ENCODE data around the gene RAD23A. TPM values are rescaled to one million over a fixed set of nuclear protein-coding genes. Genes with fewer than 3 reads are reported as not detected.
"Not testable (repeated sequence)": the region's sequence is repeated elsewhere in the genome, so short reads cannot be mapped to it uniquely, and the experiment has no call there.

RAD23A gene
- total RNA-seq, 4 donors from 2014 or later = 72.0 to 128 (median 101) TPM

DNA sequence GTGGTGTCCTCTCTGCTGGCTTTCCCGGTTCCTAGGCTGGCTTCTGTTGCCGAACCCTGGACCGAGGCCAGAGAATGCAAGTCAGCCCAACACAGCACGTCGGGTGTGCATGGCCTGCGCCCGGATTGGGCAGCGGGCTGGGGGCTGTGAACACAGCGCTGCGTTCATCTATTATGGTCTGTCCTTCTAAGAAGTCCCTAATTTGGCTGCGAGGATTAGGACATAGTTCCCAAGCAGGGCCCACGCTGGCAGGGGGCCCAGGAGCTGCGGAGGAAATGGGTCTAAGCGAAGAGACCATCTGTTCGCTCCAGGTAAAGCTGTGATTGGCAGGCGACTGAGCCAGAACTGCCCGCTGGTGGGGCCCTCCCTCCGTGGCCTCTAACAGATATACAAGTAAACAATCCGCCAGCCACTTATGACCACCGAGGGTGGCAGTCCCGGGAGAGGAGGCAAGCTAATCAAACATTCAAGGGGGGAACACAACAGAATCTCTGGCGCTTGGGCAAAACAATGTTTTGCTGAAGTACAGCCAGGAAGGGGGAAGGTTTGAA, 32.6 kb upstream of the RAD23A start:
- peak overlapping the region in 1 of 3 donors; percentile 1 for H3K4me3 ChIP-seq (replicated peaks in 1 of 3)
- 2 to 7% methylated on average over 18 to 19 of the region's 22 CpGs for WGBS, 2 donors
- TF ChIP-seq, protein P1, sequence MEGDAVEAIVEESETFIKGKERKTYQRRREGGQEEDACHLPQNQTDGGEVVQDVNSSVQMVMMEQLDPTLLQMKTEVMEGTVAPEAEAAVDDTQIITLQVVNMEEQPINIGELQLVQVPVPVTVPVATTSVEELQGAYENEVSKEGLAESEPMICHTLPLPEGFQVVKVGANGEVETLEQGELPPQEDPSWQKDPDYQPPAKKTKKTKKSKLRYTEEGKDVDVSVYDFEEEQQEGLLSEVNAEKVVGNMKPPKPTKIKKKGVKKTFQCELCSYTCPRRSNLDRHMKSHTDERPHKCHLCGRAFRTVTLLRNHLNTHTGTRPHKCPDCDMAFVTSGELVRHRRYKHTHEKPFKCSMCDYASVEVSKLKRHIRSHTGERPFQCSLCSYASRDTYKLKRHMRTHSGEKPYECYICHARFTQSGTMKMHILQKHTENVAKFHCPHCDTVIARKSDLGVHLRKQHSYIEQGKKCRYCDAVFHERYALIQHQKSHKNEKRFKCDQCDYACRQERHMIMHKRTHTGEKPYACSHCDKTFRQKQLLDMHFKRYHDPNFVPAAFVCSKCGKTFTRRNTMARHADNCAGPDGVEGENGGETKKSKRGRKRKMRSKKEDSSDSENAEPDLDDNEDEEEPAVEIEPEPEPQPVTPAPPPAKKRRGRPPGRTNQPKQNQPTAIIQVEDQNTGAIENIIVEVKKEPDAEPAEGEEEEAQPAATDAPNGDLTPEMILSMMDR (IDR thresholded peaks at IDR 0.05) = no peak
- peak in 1 of 2 donors; percentile 43 for TF ChIP-seq POLR2A (IDR thresholded peaks at IDR 0.05)

DNA sequence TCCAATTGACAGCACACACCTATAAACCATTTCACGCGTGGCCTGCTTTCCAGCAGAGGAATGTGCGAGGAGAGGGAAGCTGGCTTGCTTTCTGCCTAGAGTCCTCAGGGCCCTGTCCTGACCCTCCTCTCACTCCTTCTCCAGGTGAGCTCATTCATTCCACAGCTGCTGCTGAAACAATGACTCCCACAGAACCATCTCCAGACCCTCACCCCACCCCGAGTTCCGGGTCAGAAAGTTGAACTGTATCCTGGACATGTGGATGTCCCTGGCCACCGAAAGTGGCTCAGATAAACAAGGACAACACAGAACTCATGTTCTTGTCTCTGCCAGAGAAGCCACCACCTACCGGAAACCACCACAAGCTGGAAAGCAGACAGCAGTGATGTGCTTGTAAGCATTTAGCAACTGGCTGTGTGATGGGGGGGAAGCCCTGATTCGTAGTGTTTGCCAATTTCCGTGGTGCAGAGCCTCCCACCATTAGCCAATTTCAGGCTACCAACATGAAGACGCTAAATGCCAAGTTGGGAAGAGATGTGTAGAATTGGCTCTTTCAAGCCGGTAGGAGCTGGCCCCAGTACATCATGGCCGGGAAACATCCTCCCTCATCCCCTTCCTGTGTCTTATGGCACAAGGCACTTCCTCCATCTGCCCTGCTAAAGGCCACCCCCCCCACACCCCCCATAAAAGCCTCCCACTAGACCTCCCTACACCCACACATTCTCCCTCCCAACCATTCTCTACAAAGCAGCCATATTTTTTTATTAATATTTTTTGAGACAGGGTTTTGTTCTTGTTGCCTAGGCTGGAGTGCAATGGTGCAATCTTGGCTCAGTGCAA, 31.6 kb upstream of the RAD23A start:
- Histone ChIP-seq H3K27me3 (no peaks in the 10 kb centered on the region), H3K27ac (peak overlapping the region; percentile 79 to 86 (median 80)), H3K36me3 (no peaks in the 10 kb centered on the region), H3K4me3 (replicated peaks in 1 of 3) (no peak overlapping the region), H3K9me3 (no peaks in the 10 kb centered on the region), H3K4me1 (peaks cover 22 to 29% of the 10 kb centered on the region in 2 donors)
- WGBS, 2 donors = 49 to 57% methylated on average over 11 to 12 of the region's 12 CpGs
- intact Hi-C loops (cut with DNase I) = no loop called here
- no peak for TF ChIP-seq POLR2A (IDR thresholded peaks at IDR 0.05)
- TF ChIP-seq, protein P1 (IDR thresholded peaks at IDR 0.05) = no peak
- peak; percentile 55 to 67 for DNase-seq

More for the DNA sequence above, 32.6 kb upstream of the RAD23A start:
- Histone ChIP-seq H3K36me3 (no peaks in the 10 kb centered on the region), H3K27ac (peak overlapping the region; percentile 79 to 86 (median 80)), H3K9me3 (no peaks in the 10 kb centered on the region), H3K27me3 (no peaks in the 10 kb centered on the region), H3K4me1 (peaks cover 22 to 29% of the 10 kb centered on the region in 2 donors)
- intact Hi-C loops (cut with DNase I) = no loop called here
- DNase-seq = peak; percentile 89 to 93

DNA sequence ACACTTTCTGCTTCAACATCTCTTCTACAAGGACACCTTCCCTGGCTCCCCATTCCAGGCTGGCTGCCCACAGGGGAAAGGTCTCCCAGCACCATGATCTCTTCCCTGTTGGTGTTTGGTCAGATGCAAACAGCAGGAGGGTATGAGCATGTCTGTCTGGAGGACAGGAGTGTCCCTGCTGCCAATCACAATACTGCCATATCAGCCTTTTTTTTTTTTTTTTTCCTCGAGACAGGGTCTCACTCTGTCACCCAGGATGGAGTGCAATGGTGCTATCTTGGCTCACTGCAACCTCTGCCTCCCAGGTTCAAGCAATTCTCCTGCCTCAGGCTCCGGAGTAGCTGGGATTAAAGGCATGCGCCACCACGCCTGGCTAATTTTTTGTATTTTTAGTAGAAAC, 29.8 kb upstream of the RAD23A start:
- 90% methylated on average over 4 of the region's 4 CpGs for WGBS, 2 donors

DNA sequence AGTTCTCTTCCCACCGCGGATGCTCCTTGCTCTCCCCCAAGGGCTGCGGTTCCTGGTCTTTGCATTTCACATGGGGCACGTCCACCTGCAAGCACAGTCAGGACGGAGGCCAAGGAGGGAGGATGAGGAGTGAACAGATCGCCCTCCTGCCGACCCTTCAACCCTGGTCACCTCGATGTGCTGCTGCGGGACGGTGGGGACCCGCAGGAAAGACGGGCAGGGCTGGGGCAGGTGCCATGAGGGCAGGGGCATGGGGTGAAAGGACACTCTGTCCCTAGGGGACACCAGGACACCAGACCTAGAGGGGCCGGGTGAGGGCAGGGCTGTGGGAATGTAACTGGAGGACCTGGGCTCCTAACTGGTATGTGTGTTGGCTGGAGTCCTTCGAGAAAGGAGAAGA, 27.4 kb upstream of the RAD23A start:
- intact Hi-C loops (cut with DNase I) = no loop called here
- peaks cover 9 to 13% of the 10 kb centered on the region in 2 donors for H3K4me1 ChIP-seq
- no peaks in the 10 kb centered on the region for H3K27me3 ChIP-seq
- H3K27ac ChIP-seq = no peak overlapping the region
- H3K36me3 ChIP-seq = peaks cover 11% of the 10 kb centered on the region in 2 donors
- DNase-seq = no peak
- H3K4me3 ChIP-seq (replicated peaks in 1 of 3) = no peak overlapping the region
- WGBS, 2 donors = 95 to 96% methylated on average over 14 of the region's 14 CpGs
- TF ChIP-seq, protein P1 (IDR thresholded peaks at IDR 0.05) = no peak
- TF ChIP-seq POLR2A (IDR thresholded peaks at IDR 0.05) = no peak
- no peaks in the 10 kb centered on the region for H3K9me3 ChIP-seq

More for the DNA sequence above, 29.8 kb upstream of the RAD23A start:
- H3K9me3 ChIP-seq; H3K27ac ChIP-seq; intact Hi-C loops (cut with DNase I); H3K4me3 ChIP-seq (replicated peaks in 1 of 3); DNase-seq; H3K27me3 ChIP-seq; H3K36me3 ChIP-seq: not testable (repeated sequence)
- peaks cover 22 to 29% of the 10 kb centered on the region in 2 donors for H3K4me1 ChIP-seq

DNA sequence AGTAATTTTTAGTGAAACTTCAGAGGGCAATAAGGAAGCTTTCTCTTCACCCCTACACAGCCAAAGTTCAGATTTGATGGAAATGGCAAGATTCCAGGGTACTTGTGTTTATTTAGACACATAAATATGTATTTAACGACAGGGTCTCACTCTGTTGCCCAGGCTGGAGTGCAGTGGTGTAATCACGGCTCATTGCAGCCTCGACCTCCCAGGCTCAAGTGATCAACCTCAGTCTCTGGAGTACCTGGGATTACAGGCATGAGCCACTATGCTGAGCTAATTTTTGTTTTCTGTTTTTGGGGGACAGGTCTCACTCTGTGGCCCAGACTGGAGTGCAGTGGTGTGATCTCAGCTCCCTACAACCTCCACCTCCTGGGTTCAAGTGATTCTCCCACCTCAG, 24.6 kb upstream of the RAD23A start:
- Histone ChIP-seq H3K4me3 (replicated peaks in 1 of 3) (no peak overlapping the region), H3K27ac (no peak overlapping the region), H3K27me3 (no peaks in the 10 kb centered on the region), H3K36me3 (peaks cover 37 to 39% of the 10 kb centered on the region in 2 donors), H3K4me1 (no peaks in the 10 kb centered on the region), H3K9me3 (no peaks in the 10 kb centered on the region)
- WGBS, 2 donors = 57 to 68% methylated on average over 3 of the region's 3 CpGs
- TF ChIP-seq, protein P1 (IDR thresholded peaks at IDR 0.05) = no peak
- TF ChIP-seq POLR2A (IDR thresholded peaks at IDR 0.05) = no peak
- no peak for DNase-seq
- intact Hi-C loops (cut with DNase I) = no loop called here

Measured in thyroid gland (tissue), 4 donors.